Activated T-cell treated with anti-CD3 and anti-CD28 coated beads, Interleukin-2, amount 50 U/mL, for 24 hours (primary cell): Measurements from ENCODE around the gene CMBL.

ENCODE experiments used
- DNase-seq: peaks from one replicate; pipeline ENCODE4 v3.0.0-alpha.2; 2020
- H3K27ac Mint-ChIP-seq: 2 replicates; pipeline ENCODE4 v1.8.0; 2020; ENCODE audit warnings: mild to moderate bottlenecking, mixed read lengths
- H3K27me3 Mint-ChIP-seq: 2 replicates; pipeline ENCODE4 v1.8.0; 2020; ENCODE audit warnings: mixed read lengths
- H3K36me3 Mint-ChIP-seq: 2 replicates; pipeline ENCODE4 v1.8.0; 2020; ENCODE audit warnings: low read depth, mixed read lengths
- H3K4me1 Mint-ChIP-seq: 2 replicates; pipeline ENCODE4 v1.8.0; 2020; ENCODE audit warnings: low read depth, mixed read lengths
- H3K4me3 Mint-ChIP-seq: 2 replicates; pipeline ENCODE4 v1.8.0; 2020; ENCODE audit warnings: mild to moderate bottlenecking, moderate library complexity, mixed read lengths
- H3K9me3 Mint-ChIP-seq: 2 replicates; pipeline ENCODE4 v1.8.0; 2020; ENCODE audit warnings: mixed read lengths

Gene CMBL

DNA sequence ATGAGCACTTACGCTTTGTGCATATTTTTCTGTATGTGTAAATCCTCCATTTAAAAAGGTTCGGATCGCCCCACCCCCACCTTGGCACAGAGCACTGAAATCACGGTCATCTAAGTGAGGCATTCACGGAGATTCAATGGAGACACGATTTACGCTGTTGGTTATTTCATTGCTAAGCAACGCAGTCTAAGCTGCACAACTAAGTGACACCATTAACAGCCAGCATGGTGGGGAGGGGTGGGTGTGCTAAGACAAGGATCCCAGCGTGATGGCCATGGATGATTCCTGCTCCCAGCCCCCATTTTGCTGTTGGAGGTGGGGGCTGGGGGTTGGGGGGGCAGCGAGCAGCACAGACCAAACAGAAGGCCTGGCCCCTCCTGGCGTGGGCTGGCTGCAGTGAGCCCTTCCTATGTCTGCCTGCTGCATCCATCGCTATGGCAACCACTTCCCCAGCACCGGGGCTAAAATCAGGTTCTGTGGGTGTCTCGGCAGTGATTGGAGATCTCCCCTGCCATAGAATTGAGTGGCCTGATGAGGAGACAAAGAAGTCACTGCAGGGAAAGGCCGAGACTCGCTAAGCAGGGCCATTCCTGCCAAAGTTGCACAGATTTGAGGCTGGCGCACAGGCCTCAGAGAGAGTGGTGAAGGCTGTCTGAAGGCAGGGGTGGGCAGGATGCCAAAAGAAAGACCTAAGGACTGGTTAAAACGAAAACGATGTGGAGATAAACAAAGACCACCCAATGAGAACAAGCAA is 31.5 kb upstream of the CMBL start:
- Mint-ChIP-seq H3K36me3 (no peaks in the 10 kb centered on the region), H3K9me3 (no peaks in the 10 kb centered on the region), H3K27me3 (peaks cover 19% of the 10 kb centered on the region), H3K4me3 (no peak overlapping the region), H3K4me1 (no peaks in the 10 kb centered on the region), H3K27ac (no peak overlapping the region)
- no peak for DNase-seq

DNA sequence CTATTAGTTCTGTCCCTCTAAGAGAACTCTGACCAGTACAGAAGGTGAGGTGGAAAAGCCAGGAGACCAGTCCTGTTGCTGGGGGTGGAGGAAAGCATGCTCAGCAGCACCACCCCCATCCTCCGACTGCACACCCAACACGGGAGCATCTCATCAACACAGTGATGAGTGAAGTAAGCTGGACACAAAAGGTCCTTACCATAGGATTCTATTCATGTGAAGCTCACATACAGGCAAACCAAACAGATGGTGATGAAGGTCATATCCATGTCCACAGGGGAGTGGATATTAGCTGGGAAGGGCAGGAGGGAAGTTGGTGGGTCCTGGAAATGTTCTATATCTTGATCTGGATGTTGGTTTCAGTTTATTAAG is 31.0 kb upstream of the CMBL start:
- Mint-ChIP-seq H3K27me3 (peaks cover 20% of the 10 kb centered on the region), H3K36me3 (no peaks in the 10 kb centered on the region), H3K4me1 (no peaks in the 10 kb centered on the region), H3K27ac (no peak overlapping the region), H3K4me3 (no peak overlapping the region), H3K9me3 (no peaks in the 10 kb centered on the region)
- no peak for DNase-seq

GRCh38 chr5:10337986-10338385 is 30.3 kb upstream of the CMBL start:
- peaks cover 27% of the 10 kb centered on the region for H3K27me3 Mint-ChIP-seq
- no peak overlapping the region for H3K27ac Mint-ChIP-seq
- no peak overlapping the region for H3K4me3 Mint-ChIP-seq
- H3K9me3 Mint-ChIP-seq: no peaks in the 10 kb centered on the region
- no peak for DNase-seq
- peaks cover 5% of the 10 kb centered on the region for H3K4me1 Mint-ChIP-seq
- no peaks in the 10 kb centered on the region for H3K36me3 Mint-ChIP-seq

DNA sequence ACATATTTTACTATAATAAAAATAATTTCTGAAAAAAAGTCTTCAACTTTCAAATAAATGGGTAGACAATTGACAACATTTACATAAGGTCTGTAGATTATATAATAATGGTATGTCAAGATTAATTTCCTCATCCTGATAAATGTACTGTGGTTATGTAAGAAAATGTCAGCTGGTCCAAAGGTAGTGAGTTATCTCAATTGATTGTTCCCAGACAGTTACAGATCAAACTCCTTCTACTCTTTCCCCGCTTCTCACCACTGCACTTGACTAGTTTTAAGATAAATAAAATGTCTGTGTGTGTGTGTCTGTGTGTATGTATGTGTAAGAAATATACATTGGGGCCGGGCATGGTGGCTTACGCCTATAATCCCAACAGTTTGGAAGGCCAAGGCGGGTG is 29.4 kb upstream of the CMBL start:
- H3K9me3 Mint-ChIP-seq: no peaks in the 10 kb centered on the region
- H3K27me3 Mint-ChIP-seq: peaks cover 35% of the 10 kb centered on the region
- H3K4me1 Mint-ChIP-seq: peaks cover 5% of the 10 kb centered on the region
- H3K27ac Mint-ChIP-seq: no peak overlapping the region
- H3K4me3 Mint-ChIP-seq: no peak overlapping the region
- H3K36me3 Mint-ChIP-seq: no peaks in the 10 kb centered on the region
- DNase-seq: no peak

- Mint-ChIP-seq H3K4me3 (no peak overlapping the region), H3K9me3 (no peaks in the 10 kb centered on the region), H3K36me3 (no peaks in the 10 kb centered on the region), H3K27me3 (peaks cover 46% of the 10 kb centered on the region), H3K4me1 (peaks cover 5% of the 10 kb centered on the region), H3K27ac (no peak overlapping the region)
- no peak for DNase-seq
Observed at GRCh38 chr5:10335711-10336470, 28.2 kb upstream of the CMBL start.

DNA sequence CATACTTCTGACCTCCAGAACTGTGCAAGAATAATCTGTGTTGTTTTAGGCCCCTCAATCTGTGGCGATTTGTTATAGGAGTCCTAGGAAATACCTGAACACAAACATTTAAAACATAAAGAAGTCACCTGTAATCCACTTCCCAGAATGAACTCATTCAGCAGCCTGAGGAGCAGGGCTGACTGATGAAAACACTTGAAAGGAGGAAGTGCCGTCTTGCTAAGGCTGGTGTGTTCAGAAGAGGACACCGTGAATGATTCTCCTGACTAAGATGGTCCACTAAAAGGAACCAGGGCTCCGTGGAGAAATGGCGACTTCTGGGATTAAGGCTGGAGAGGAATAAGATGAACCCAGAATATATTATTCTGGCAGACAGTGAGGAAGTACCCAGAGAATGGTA is 27.1 kb upstream of the CMBL start:
- Mint-ChIP-seq H3K9me3 (no peaks in the 10 kb centered on the region), H3K4me3 (no peak overlapping the region), H3K27me3 (peaks cover 50% of the 10 kb centered on the region), H3K4me1 (peaks cover 5% of the 10 kb centered on the region), H3K27ac (no peak overlapping the region), H3K36me3 (no peaks in the 10 kb centered on the region)
- no peak for DNase-seq

- peak overlapping the region; percentile 80 for H3K4me3 Mint-ChIP-seq
- H3K27ac Mint-ChIP-seq: peak overlapping the region; percentile 8
- peaks cover 5% of the 10 kb centered on the region for H3K4me1 Mint-ChIP-seq
- no peaks in the 10 kb centered on the region for H3K36me3 Mint-ChIP-seq
- H3K27me3 Mint-ChIP-seq: peaks cover 50% of the 10 kb centered on the region
- DNase-seq: peak; percentile 44
- no peaks in the 10 kb centered on the region for H3K9me3 Mint-ChIP-seq
Observed at GRCh38 chr5:10333154-10334006, 25.7 kb upstream of the CMBL start.

- H3K4me3 Mint-ChIP-seq: no peak overlapping the region
- peaks cover 50% of the 10 kb centered on the region for H3K27me3 Mint-ChIP-seq
- peaks cover 5% of the 10 kb centered on the region for H3K4me1 Mint-ChIP-seq
- H3K9me3 Mint-ChIP-seq: no peaks in the 10 kb centered on the region
- no peak for DNase-seq
- no peak overlapping the region for H3K27ac Mint-ChIP-seq
- H3K36me3 Mint-ChIP-seq: no peaks in the 10 kb centered on the region
Observed at GRCh38 chr5:10332301-10332700, 24.6 kb upstream of the CMBL start.

GRCh38 chr5:10331341-10331796 is 23.7 kb upstream of the CMBL start:
- DNase-seq: no peak
- H3K27ac Mint-ChIP-seq: no peak overlapping the region
- H3K4me1 Mint-ChIP-seq: peaks cover 5% of the 10 kb centered on the region
- no peaks in the 10 kb centered on the region for H3K36me3 Mint-ChIP-seq
- peaks cover 50% of the 10 kb centered on the region for H3K27me3 Mint-ChIP-seq
- H3K9me3 Mint-ChIP-seq: no peaks in the 10 kb centered on the region
- H3K4me3 Mint-ChIP-seq: no peak overlapping the region

- H3K27me3 Mint-ChIP-seq: peaks cover 45% of the 10 kb centered on the region
Observed at GRCh38 chr5:10330511-10331230, 23.0 kb upstream of the CMBL start.

GRCh38 chr5:10329820-10330481 is 22.2 kb upstream of the CMBL start:
- peaks cover 38% of the 10 kb centered on the region for H3K27me3 Mint-ChIP-seq
- peaks cover 5% of the 10 kb centered on the region for H3K4me1 Mint-ChIP-seq
- H3K27ac Mint-ChIP-seq: no peak overlapping the region
- no peak overlapping the region for H3K4me3 Mint-ChIP-seq
- no peaks in the 10 kb centered on the region for H3K9me3 Mint-ChIP-seq
- DNase-seq: no peak
- H3K36me3 Mint-ChIP-seq: no peaks in the 10 kb centered on the region

More at GRCh38 chr5:10330511-10331230, 23.0 kb upstream of the CMBL start:
- no peaks in the 10 kb centered on the region for H3K9me3 Mint-ChIP-seq
- peaks cover 5% of the 10 kb centered on the region for H3K4me1 Mint-ChIP-seq
- H3K4me3 Mint-ChIP-seq: no peak overlapping the region
- no peak for DNase-seq
- no peak overlapping the region for H3K27ac Mint-ChIP-seq
- H3K36me3 Mint-ChIP-seq: no peaks in the 10 kb centered on the region

GRCh38 chr5:10329446-10329819 is 21.7 kb upstream of the CMBL start:
- Mint-ChIP-seq H3K27me3 (peaks cover 33% of the 10 kb centered on the region), H3K36me3 (no peaks in the 10 kb centered on the region), H3K27ac (no peak overlapping the region), H3K9me3 (no peaks in the 10 kb centered on the region), H3K4me1 (peaks cover 5% of the 10 kb centered on the region), H3K4me3 (no peak overlapping the region)
- DNase-seq: no peak

DNA sequence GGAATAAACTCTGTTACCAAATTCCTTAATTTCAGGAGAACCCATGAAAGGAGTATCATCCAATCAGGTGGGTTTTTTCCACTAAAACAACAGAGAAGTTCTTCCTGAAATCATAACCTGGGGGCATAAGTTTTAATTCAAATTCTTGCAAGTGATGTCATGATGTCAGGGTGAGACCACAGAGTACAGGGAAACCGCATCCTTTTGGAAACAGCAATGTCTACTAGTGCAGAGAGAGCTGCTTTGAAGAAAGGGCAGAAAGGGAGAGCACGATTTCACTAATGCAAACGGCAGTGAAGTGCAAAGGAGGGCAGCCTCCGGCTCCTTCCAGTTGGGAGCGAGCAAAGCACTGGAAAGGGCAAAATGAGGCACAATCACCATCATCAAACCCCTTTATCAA is 20.6 kb upstream of the CMBL start:
- H3K27ac Mint-ChIP-seq: no peak overlapping the region
- no peaks in the 10 kb centered on the region for H3K9me3 Mint-ChIP-seq
- H3K4me1 Mint-ChIP-seq: peaks cover 3% of the 10 kb centered on the region
- no peaks in the 10 kb centered on the region for H3K36me3 Mint-ChIP-seq
- peaks cover 26% of the 10 kb centered on the region for H3K27me3 Mint-ChIP-seq
- DNase-seq: no peak
- no peak overlapping the region for H3K4me3 Mint-ChIP-seq
